ENCODE results near the gene KREMEN1. TPM values are rescaled to one million over a fixed set of nuclear protein-coding genes. Genes with fewer than 3 reads are reported as not detected.

KREMEN1 gene
- total and polyA plus RNA-seq, 2 donors (not counting 1 experiment from before 2014, with no cell fraction given) = 0.01 TPM; not detected in 1

DNA sequence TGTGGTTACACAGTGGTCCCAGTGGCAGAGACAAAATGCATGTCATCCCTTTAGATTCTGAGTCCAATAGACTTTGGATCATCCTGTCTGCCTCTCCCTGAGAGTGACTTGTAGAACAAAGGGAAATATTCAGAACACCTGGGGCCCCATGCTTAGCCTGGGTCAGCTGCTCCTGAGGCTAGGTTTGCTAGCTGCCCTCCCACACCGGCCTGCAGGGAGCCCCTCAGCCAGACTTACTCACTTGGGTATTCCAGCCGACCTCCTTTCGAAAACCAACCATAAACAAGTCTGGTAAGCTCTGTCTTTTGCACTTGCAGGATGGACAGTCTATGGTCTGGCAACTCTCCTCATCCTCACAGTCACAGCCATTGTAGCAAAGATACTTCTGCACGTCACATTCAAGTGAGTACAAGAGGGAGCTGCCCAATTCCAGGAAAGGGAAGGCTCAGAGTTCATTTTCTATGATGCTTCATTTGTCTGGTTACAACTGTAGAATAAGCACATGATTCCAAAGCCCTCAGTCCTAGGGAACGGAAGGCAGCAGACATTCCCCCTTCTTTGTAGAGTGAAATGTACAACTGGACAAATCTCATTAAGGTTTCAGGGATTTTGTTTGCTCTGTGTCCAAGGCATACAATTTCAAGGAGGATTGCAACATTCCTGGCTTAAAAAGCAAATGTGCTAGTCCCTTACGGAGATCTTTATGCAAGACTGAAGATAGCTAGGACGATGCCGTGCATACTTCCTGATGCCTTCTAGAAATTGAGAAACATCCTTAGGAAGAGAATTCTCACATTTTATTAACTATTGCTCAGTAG, 67.3 kb downstream of the KREMEN1 start:
- Histone ChIP-seq H2AFZ (ENCODE audit: insufficient read depth, low read depth, low read length, poor library complexity, severe bottlenecking) (no peak overlapping the region), H3K36me3 (replicated peaks in 1 of 2; ENCODE audit: control extremely low read depth in 1 of 2, control insufficient read depth in 1 of 2, extremely low read depth in 1 of 2, insufficient read depth in 2 of 2, low read length in 1 of 2) (no peaks in the 10 kb centered on the region), H3K27ac (ENCODE audit: low read length in 2 of 2) (no peak overlapping the region), H3K9me3 (ENCODE audit: control extremely low read depth in 1 of 3, control insufficient read depth in 2 of 3, insufficient read depth in 1 of 3, low read length in 2 of 3) (peaks cover 0 to 2% (median 0%) of the 10 kb centered on the region in 3 donors), H3K4me3 (ENCODE audit: control extremely low read depth in 1 of 5, extremely low read depth in 1 of 5, insufficient read depth in 1 of 5, low read depth in 2 of 5, low read length in 4 of 5) (no peak overlapping the region), H3K79me2 (ENCODE audit: control insufficient read depth, insufficient read depth, low read length) (no peaks in the 10 kb centered on the region), H3K27me3 (replicated peaks in 1 of 4; ENCODE audit: control extremely low read depth in 1 of 4, control insufficient read depth in 3 of 4, insufficient read depth in 4 of 4, low read length in 3 of 4) (peaks cover 0 to 13% (median 3%) of the 10 kb centered on the region in 4 experiments), H4K20me1 (ENCODE audit: control insufficient read depth, insufficient read depth, low read length, poor library complexity, severe bottlenecking) (no peaks in the 10 kb centered on the region), H3K9ac (ENCODE audit: low read length) (no peak overlapping the region), H3K4me1 (ENCODE audit: control insufficient read depth in 2 of 2, insufficient read depth in 2 of 2, low read length in 2 of 2) (no peaks in the 10 kb centered on the region), H3K4me2 (replicated peaks; ENCODE audit: low read depth, low read length, poor library complexity, severe bottlenecking) (no peak overlapping the region)
- Mint-ChIP-seq H3K4me3 (no peak overlapping the region), H3K9me3 (ENCODE audit: insufficient read depth) (no peaks in the 10 kb centered on the region), H3K27ac (no peak overlapping the region), H3K27me3 (peaks cover 45% of the 10 kb centered on the region), H3K4me1 (no peaks in the 10 kb centered on the region)
- WGBS (ENCODE audit: insufficient coverage) = 90% methylated on average over 4 of the region's 8 CpGs
- ChIA-PET CTCF (interaction anchor here (0.5 kb wide), 1 partner anchor 108 kb away, joined by 5 read pairs; no protein-coding TSS in a partner anchor), POLR2A (no interaction called here)
- TF ChIP-seq, protein P1, sequence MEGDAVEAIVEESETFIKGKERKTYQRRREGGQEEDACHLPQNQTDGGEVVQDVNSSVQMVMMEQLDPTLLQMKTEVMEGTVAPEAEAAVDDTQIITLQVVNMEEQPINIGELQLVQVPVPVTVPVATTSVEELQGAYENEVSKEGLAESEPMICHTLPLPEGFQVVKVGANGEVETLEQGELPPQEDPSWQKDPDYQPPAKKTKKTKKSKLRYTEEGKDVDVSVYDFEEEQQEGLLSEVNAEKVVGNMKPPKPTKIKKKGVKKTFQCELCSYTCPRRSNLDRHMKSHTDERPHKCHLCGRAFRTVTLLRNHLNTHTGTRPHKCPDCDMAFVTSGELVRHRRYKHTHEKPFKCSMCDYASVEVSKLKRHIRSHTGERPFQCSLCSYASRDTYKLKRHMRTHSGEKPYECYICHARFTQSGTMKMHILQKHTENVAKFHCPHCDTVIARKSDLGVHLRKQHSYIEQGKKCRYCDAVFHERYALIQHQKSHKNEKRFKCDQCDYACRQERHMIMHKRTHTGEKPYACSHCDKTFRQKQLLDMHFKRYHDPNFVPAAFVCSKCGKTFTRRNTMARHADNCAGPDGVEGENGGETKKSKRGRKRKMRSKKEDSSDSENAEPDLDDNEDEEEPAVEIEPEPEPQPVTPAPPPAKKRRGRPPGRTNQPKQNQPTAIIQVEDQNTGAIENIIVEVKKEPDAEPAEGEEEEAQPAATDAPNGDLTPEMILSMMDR (IDR thresholded peaks at IDR 0.05) = no peak
- no peak for TF ChIP-seq EZH2 (IDR thresholded peaks at IDR 0.05; ENCODE audit: borderline replicate concordance, insufficient read depth, low read depth, low read length, poor library complexity, severe bottlenecking)
- no peak for ATAC-seq (ENCODE audit: low read depth)
- no peak for DNase-seq
- intact Hi-C loops (cut with micrococcal nuclease) = no loop called here

DNA sequence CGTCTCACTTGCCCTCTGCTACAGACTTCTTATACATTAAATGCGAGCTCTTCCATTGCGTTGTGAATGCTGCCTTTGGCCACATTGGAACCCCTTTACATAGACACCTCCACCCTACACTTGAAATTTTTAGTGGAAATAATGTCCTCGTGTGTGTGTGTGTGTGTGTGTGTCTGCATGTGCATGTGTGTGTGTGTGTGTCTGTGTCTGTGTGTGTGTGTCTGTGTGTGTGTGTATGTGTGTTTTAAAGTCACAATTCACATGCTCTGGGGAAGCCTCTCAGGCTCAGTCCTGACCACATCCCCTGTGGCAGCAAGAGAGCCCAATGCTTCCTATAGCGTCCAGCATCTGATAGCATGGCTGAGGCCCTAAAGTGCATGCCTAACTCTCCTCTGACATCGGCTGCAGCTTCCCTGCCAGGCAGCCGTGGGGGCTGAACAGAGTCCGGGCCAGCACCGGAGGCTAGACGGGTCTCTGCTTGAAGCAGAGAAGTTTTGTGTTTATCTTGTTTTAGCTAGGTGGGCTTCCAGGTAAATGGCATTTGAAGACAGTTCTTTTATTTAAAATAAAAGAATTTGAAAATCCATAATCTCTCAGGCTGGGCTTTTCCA, 68.3 kb downstream of the KREMEN1 start:
- no peak overlapping the region for H3K27ac Mint-ChIP-seq
- Histone ChIP-seq H3K4me3 (ENCODE audit: control extremely low read depth in 1 of 5, extremely low read depth in 1 of 5, insufficient read depth in 1 of 5, low read depth in 2 of 5, low read length in 4 of 5) (no peak overlapping the region), H3K4me1 (ENCODE audit: control insufficient read depth in 2 of 2, insufficient read depth in 2 of 2, low read length in 2 of 2) (no peaks in the 10 kb centered on the region), H3K4me2 (replicated peaks; ENCODE audit: low read depth, low read length, poor library complexity, severe bottlenecking) (no peak overlapping the region), H3K27me3 (replicated peaks in 1 of 4; ENCODE audit: control extremely low read depth in 1 of 4, control insufficient read depth in 3 of 4, insufficient read depth in 4 of 4, low read length in 3 of 4) (peaks cover 0 to 10% (median 3%) of the 10 kb centered on the region in 4 experiments), H3K9ac (ENCODE audit: low read length) (no peak overlapping the region), H3K79me2 (ENCODE audit: control insufficient read depth, insufficient read depth, low read length) (no peaks in the 10 kb centered on the region), H3K27ac (ENCODE audit: low read length in 2 of 2) (no peak overlapping the region), H3K36me3 (replicated peaks in 1 of 2; ENCODE audit: control extremely low read depth in 1 of 2, control insufficient read depth in 1 of 2, extremely low read depth in 1 of 2, insufficient read depth in 2 of 2, low read length in 1 of 2) (no peaks in the 10 kb centered on the region), H2AFZ (ENCODE audit: insufficient read depth, low read depth, low read length, poor library complexity, severe bottlenecking) (no peak overlapping the region), H3K9me3 (ENCODE audit: control extremely low read depth in 1 of 3, control insufficient read depth in 2 of 3, insufficient read depth in 1 of 3, low read length in 2 of 3) (peaks cover 0 to 2% (median 0%) of the 10 kb centered on the region in 3 donors), H4K20me1 (ENCODE audit: control insufficient read depth, insufficient read depth, low read length, poor library complexity, severe bottlenecking) (no peaks in the 10 kb centered on the region)
- peaks cover 41% of the 10 kb centered on the region for H3K27me3 Mint-ChIP-seq
- POLR2A ChIA-PET = no interaction called here
- TF ChIP-seq, protein P1 (IDR thresholded peaks at IDR 0.05) = no peak
- TF ChIP-seq EZH2 (IDR thresholded peaks at IDR 0.05; ENCODE audit: borderline replicate concordance, insufficient read depth, low read depth, low read length, poor library complexity, severe bottlenecking) = no peak
- intact Hi-C loops (cut with micrococcal nuclease) = no loop called here
- no peak for DNase-seq
- no peak overlapping the region for H3K4me3 Mint-ChIP-seq
- no peaks in the 10 kb centered on the region for H3K4me1 Mint-ChIP-seq
- no peaks in the 10 kb centered on the region for H3K9me3 Mint-ChIP-seq (ENCODE audit: insufficient read depth)
- ATAC-seq (ENCODE audit: low read depth) = no peak
- whole genome bisulfite sequencing (ENCODE audit: insufficient coverage) = 60% methylated on average over 3 of the region's 10 CpGs
- CTCF ChIA-PET = no interaction called here
